ENCODE measurements around the gene ROCK2. TPM values are rescaled to one million over a fixed set of nuclear protein-coding genes. Genes with fewer than 3 reads are reported as not detected.
"Not testable (repeated sequence)": the region's sequence is repeated elsewhere in the genome, so short reads cannot be mapped to it uniquely, and the experiment has no call there.

ROCK2 gene
- total RNA-seq, 3 donors from 2014 or later: 16.8 to 24.3 (median 18.3) TPM

- no peak for ATAC-seq
- no peaks in the 10 kb centered on the region for H3K27me3 Mint-ChIP-seq (ENCODE audit: low read depth)
- H3K4me3 Mint-ChIP-seq: no peak overlapping the region
- H3K4me1 Mint-ChIP-seq (ENCODE audit: low read depth): peaks cover 10% of the 10 kb centered on the region
- DNase-seq: no peak
- H3K9me3 Mint-ChIP-seq: no peaks in the 10 kb centered on the region
- peaks cover 5% of the 10 kb centered on the region for H3K36me3 Mint-ChIP-seq (ENCODE audit: insufficient read depth)
These were observed 164.5 kb downstream of the ROCK2 start for GRCh38 chr2:11179899-11180298.

GRCh38 chr2:11179196-11179595 is 165.2 kb downstream of the ROCK2 start:
- Mint-ChIP-seq H3K27me3 (ENCODE audit: low read depth) (no peaks in the 10 kb centered on the region), H3K4me1 (ENCODE audit: low read depth) (peaks cover 11% of the 10 kb centered on the region), H3K4me3 (no peak overlapping the region), H3K9me3 (no peaks in the 10 kb centered on the region), H3K36me3 (ENCODE audit: insufficient read depth) (peaks cover 5% of the 10 kb centered on the region)
- ATAC-seq (no peak), DNase-seq (no peak)

DNA sequence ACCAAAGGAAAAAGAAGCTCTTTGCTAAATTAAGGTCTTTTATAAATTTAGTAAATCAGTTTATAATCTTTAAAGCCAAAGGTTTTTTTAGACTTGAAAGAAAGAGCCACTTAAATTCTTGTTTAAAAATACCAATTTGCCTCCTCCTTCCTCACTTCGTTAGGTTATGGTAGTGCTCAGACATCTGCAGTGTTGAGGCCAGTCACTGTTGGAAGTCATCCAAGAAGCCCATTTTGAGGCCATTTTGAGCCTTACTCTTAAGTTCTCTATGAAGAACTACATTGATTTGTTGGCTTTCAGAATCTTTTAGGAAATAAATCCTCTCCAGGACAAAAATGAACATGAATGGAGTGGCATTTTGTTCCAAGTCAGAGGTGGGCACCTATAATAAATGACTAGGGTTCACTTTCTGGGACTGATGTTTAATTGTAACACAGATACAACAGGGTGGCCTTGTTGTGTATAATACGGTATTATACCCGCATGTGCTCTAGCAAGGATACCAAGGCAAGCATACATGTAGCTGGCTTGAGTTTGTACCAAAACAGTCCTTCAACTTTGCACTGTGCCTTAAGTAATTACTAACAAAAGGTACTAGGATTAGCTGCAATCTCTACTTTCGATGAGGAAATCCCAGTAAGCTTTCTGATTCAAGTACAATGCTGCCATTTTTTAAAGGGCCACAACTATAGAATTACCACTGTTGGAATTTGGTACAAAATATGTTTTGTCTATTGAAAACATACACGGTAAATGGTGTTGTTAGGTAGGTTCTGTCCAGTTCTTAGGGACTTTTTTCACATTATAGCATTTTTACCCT is 166.4 kb downstream of the ROCK2 start:
- Mint-ChIP-seq H3K4me1 (ENCODE audit: low read depth) (peaks cover 11% of the 10 kb centered on the region), H3K9me3 (no peaks in the 10 kb centered on the region), H3K27me3 (ENCODE audit: low read depth) (no peaks in the 10 kb centered on the region), H3K36me3 (ENCODE audit: insufficient read depth) (peaks cover 5% of the 10 kb centered on the region), H3K4me3 (no peak overlapping the region)
- DNase-seq (no peak), ATAC-seq (no peak)

DNA sequence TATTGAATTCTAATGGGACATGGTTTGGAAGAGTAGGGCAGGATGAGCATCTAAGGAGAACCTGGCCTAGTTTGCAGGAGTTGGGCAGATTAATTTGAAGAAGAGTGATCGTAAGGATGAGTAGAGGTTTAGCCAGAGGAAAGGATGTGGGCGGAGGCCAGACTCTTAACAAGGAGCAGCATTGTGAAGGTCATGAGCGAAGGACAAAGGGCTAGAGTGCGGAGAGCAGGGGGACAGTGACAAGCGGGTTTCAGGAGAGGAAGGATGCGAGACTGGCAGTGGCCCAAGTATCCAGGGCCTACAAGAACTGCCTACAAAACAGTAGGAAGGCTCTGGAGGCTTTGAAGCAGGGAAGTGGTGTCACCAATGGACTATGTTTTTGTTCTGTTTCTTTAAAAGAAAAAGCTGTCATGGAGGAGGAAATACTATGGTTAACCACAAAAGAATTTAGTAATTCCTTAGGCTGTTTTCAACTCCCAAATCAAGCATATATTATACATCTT is 169.1 kb downstream of the ROCK2 start:
- DNase-seq (no peak), ATAC-seq (no peak)
- Mint-ChIP-seq H3K27me3 (ENCODE audit: low read depth) (no peaks in the 10 kb centered on the region), H3K4me3 (no peak overlapping the region), H3K9me3 (no peaks in the 10 kb centered on the region), H3K36me3 (ENCODE audit: insufficient read depth) (peaks cover 2% of the 10 kb centered on the region), H3K4me1 (ENCODE audit: low read depth) (peaks cover 11% of the 10 kb centered on the region)

GRCh38 chr2:11174222-11174621 is 170.2 kb downstream of the ROCK2 start:
- no peaks in the 10 kb centered on the region for H3K27me3 Mint-ChIP-seq (ENCODE audit: low read depth)
- DNase-seq (no peak), ATAC-seq (no peak)

GRCh38 chr2:11169333-11169732 is 175.1 kb downstream of the ROCK2 start:
- H3K27me3 Mint-ChIP-seq (ENCODE audit: low read depth): no peaks in the 10 kb centered on the region
- peaks cover 1% of the 10 kb centered on the region for H3K36me3 Mint-ChIP-seq (ENCODE audit: insufficient read depth)
- ATAC-seq (no peak), DNase-seq (no peak)
- no peaks in the 10 kb centered on the region for H3K4me1 Mint-ChIP-seq (ENCODE audit: low read depth)
- no peaks in the 10 kb centered on the region for H3K9me3 Mint-ChIP-seq
- no peak overlapping the region for H3K4me3 Mint-ChIP-seq

More at GRCh38 chr2:11174222-11174621, 170.2 kb downstream of the ROCK2 start:
- peaks cover 2% of the 10 kb centered on the region for H3K36me3 Mint-ChIP-seq (ENCODE audit: insufficient read depth)
- no peak overlapping the region for H3K4me3 Mint-ChIP-seq
- peaks cover 11% of the 10 kb centered on the region for H3K4me1 Mint-ChIP-seq (ENCODE audit: low read depth)
- no peaks in the 10 kb centered on the region for H3K9me3 Mint-ChIP-seq

DNA sequence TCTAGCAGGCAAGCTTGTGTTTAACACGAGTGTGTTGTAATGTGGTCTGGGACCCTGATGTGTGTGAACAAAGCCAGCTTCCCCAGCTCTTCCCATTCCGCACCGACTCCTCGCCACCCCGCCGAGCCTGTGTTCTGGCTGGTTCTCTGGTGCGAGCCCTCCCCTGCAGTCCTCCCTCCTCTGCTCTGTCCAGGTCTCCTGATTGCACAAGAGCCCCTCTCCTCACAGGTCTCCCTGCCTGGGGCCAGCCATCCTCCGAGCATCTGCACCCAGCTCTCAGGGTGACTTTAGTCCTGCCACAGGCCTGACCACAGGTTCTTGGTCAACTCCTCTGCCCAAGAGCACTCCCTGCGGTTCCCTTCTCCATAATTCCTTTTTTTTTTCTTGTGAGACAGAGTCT is 175.9 kb downstream of the ROCK2 start:
- H3K4me3 Mint-ChIP-seq: no peak overlapping the region
- no peaks in the 10 kb centered on the region for H3K9me3 Mint-ChIP-seq
- ATAC-seq (no peak), DNase-seq (no peak)
- H3K27me3 Mint-ChIP-seq (ENCODE audit: low read depth): no peaks in the 10 kb centered on the region
- H3K4me1 Mint-ChIP-seq (ENCODE audit: low read depth): no peaks in the 10 kb centered on the region
- peaks cover 7% of the 10 kb centered on the region for H3K36me3 Mint-ChIP-seq (ENCODE audit: insufficient read depth)

GRCh38 chr2:11166476-11166875 is 178.0 kb downstream of the ROCK2 start:
- H3K27me3 Mint-ChIP-seq (ENCODE audit: low read depth): no peaks in the 10 kb centered on the region
- H3K36me3 Mint-ChIP-seq (ENCODE audit: insufficient read depth): peaks cover 11% of the 10 kb centered on the region
- H3K4me1 Mint-ChIP-seq (ENCODE audit: low read depth): peaks cover 2% of the 10 kb centered on the region
- no peak overlapping the region for H3K4me3 Mint-ChIP-seq
- ATAC-seq (no peak), DNase-seq (no peak)
- no peaks in the 10 kb centered on the region for H3K9me3 Mint-ChIP-seq

GRCh38 chr2:11165046-11165445 is 179.4 kb downstream of the ROCK2 start:
- Mint-ChIP-seq H3K36me3 (ENCODE audit: insufficient read depth) (peaks cover 11% of the 10 kb centered on the region), H3K4me1 (ENCODE audit: low read depth) (peaks cover 15% of the 10 kb centered on the region)
- DNase-seq; ATAC-seq; H3K27me3 Mint-ChIP-seq (ENCODE audit: low read depth); H3K4me3 Mint-ChIP-seq; H3K9me3 Mint-ChIP-seq: not testable (repeated sequence)

DNA sequence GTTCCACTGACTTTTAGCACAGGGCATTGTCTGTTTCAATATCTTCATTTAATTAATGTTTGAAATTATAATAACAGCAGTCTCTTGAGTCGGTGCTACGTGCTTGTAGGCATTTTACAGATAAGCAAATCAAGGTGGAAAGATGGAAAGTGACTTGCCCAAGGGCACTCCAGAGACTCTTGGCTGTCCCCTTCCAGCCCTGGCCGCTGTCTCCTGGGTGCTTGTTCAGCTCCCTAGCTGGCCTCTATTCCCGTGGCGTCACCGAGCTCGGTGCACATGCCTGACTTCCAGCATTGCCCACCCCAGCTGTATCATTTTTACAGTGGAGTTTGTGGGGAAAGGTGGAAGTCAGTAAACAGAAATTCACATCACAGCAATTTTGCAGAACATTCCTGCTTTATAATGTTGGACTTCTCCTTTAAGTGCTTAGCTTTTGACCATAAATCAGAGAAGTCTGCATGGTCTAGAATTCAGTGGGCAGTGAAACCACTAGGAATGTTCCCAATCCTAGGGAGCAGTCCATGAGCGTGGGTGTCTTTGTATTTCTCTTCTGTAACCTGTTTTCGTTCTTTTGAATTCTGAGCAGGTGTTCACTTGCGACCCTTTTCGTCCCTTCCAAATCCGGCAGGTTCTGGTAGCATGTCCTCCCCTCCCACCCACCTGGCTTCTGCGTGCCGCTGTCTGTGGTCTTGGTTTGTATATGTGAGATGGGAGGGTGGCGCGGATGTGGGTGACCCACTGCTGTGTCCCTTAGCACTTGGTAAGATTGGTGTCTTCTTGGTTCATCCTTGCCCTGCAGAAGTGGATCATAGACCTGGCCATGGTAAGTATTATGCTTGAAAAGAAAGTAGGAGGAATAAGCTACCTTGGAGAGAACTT is 180.8 kb downstream of the ROCK2 start:
- ATAC-seq: no peak
- Mint-ChIP-seq H3K36me3 (ENCODE audit: insufficient read depth) (peaks cover 11% of the 10 kb centered on the region), H3K4me1 (ENCODE audit: low read depth) (peaks cover 15% of the 10 kb centered on the region), H3K9me3 (no peaks in the 10 kb centered on the region), H3K27me3 (ENCODE audit: low read depth) (no peaks in the 10 kb centered on the region), H3K4me3 (no peak overlapping the region)
- DNase-seq: no peak

GRCh38 chr2:11161747-11162146 is 182.7 kb downstream of the ROCK2 start:
- Mint-ChIP-seq H3K4me3 (no peak overlapping the region), H3K36me3 (ENCODE audit: insufficient read depth) (peaks cover 11% of the 10 kb centered on the region), H3K27me3 (ENCODE audit: low read depth) (no peaks in the 10 kb centered on the region), H3K9me3 (no peaks in the 10 kb centered on the region), H3K4me1 (ENCODE audit: low read depth) (peaks cover 18% of the 10 kb centered on the region)
- ATAC-seq (no peak), DNase-seq (no peak)

GRCh38 chr2:11160731-11161455 is 183.5 kb downstream of the ROCK2 start:
- DNase-seq: no peak
- ATAC-seq: peak; percentile 53 to 59
- Mint-ChIP-seq H3K9me3 (no peaks in the 10 kb centered on the region), H3K4me3 (peak overlapping the region; percentile 59), H3K27me3 (ENCODE audit: low read depth) (no peaks in the 10 kb centered on the region), H3K4me1 (ENCODE audit: low read depth) (peaks cover 22% of the 10 kb centered on the region), H3K36me3 (ENCODE audit: insufficient read depth) (peaks cover 11% of the 10 kb centered on the region)

DNA sequence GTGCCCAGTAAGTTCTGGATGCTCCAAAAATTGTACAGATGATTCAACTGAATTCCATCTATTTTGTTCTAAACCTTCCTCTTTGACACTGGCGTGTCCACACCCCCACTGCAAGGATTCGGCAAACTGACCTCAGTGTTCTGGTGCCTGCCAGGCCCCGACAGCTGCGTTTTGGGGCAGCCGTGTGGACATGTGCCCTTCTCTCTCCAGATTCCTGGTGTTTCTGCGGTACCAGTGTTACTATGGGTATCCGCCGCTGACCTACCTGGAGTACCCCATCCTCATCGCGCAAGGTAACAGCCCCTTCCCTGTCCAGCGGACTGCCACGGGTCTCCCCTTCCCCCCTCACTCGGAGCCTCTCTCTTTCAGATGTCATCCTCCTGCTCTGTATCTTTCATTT is 184.2 kb downstream of the ROCK2 start:
- peaks cover 24% of the 10 kb centered on the region for H3K4me1 Mint-ChIP-seq (ENCODE audit: low read depth)
- no peak for ATAC-seq
- H3K9me3 Mint-ChIP-seq: no peaks in the 10 kb centered on the region
- H3K4me3 Mint-ChIP-seq: no peak overlapping the region
- peaks cover 10% of the 10 kb centered on the region for H3K36me3 Mint-ChIP-seq (ENCODE audit: insufficient read depth)
- DNase-seq: no peak
- H3K27me3 Mint-ChIP-seq (ENCODE audit: low read depth): no peaks in the 10 kb centered on the region

GRCh38 chr2:11159574-11160170 is 184.8 kb downstream of the ROCK2 start:
- Mint-ChIP-seq H3K27me3 (ENCODE audit: low read depth) (no peaks in the 10 kb centered on the region), H3K9me3 (no peaks in the 10 kb centered on the region), H3K4me3 (no peak overlapping the region), H3K36me3 (ENCODE audit: insufficient read depth) (peaks cover 10% of the 10 kb centered on the region), H3K4me1 (ENCODE audit: low read depth) (peaks cover 24% of the 10 kb centered on the region)
- DNase-seq (no peak), ATAC-seq (no peak)

All from activated T-cell treated with anti-CD3 and anti-CD28 coated beads, Interleukin-2, amount 50 U/mL, for 4 hours (primary cell).